Parietal lobe (tissue), 2 donors: Measurements from ENCODE around the gene SLC35G4. TPM values are rescaled to one million over a fixed set of nuclear protein-coding genes. Genes with fewer than 3 reads are reported as not detected.

ENCODE experiments used
- small RNA-seq: library from RNA; depleted of rRNA; stranded (forward); fragments of <200 nt; gene quantifications from one replicate; pipeline ENCODE3, GENCODE V24; 2014; ENCODE audit warnings: low replicate concordance
- total RNA-seq: library from RNA; depleted of rRNA; stranded (reverse); fragments of >200 nt; gene quantifications from one replicate; pipeline ENCODE4 v1.2.3, GENCODE V29; 2014

SLC35G4 gene
- not detected for total RNA-seq

DNA sequence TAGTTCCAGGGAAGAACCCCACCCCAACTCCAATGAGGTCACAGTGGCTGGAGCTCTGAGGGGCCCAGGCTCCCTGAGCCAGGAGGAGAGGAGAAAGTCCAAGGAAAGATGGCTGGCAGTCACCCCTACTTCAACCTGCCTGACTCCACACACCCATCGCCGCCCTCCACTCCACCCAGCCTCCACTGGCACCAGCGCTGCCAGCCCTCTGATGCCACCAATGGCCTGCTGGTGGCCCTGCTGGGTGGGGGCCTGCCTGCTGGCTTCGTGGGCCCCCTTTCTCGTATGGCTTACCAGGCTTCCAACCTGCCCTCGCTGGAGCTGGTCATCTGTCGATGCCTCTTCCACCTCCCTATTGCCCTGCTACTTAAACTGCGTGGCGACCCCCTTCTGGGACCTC, at the start of gene SLC35G4:
Gene SLC35G4, plus strand, starts transcription at position 109 of the 400 bp plus-strand sequence. Its CDS starts 0 bp downstream, at position 109.

Small RNAs within 50 kb of the gene (small RNA-seq; reads per million reads assigned to genes)
- gene AP001120.4, result not detected

Other genes with a start within 250 kb of the SLC35G4 start
- gene GNAL, start 79.7 kb downstream of the SLC35G4 start, total RNA-seq, result 59.8 TPM
- 54.5 TPM for gene CHMP1B, start 241.8 kb downstream of the SLC35G4 start, total RNA-seq